ENCODE results near the gene GADL1.

DNA sequence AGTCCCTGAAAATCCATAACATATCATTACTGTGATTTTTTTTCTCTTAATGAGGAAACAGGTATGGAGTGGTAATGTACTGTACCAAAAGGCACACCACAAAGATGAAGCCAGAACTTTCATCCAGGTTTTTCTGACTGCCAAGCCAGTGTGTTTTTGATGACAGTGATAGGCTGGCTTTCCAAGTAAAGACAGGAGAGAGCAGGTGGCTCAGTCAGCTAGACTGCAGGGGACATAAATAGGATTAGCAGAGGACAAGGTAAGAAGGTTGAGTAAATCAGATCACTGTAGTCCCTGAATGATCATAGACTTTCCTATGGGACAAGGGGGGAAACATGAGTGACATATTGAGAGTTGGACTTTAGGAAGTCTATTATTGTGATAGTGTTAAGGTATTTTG lies 127.9 kb downstream of the GADL1 start:
- TF ChIP-seq, protein P1, sequence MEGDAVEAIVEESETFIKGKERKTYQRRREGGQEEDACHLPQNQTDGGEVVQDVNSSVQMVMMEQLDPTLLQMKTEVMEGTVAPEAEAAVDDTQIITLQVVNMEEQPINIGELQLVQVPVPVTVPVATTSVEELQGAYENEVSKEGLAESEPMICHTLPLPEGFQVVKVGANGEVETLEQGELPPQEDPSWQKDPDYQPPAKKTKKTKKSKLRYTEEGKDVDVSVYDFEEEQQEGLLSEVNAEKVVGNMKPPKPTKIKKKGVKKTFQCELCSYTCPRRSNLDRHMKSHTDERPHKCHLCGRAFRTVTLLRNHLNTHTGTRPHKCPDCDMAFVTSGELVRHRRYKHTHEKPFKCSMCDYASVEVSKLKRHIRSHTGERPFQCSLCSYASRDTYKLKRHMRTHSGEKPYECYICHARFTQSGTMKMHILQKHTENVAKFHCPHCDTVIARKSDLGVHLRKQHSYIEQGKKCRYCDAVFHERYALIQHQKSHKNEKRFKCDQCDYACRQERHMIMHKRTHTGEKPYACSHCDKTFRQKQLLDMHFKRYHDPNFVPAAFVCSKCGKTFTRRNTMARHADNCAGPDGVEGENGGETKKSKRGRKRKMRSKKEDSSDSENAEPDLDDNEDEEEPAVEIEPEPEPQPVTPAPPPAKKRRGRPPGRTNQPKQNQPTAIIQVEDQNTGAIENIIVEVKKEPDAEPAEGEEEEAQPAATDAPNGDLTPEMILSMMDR (optimal IDR thresholded peaks at IDR 0.05 in 1 of 3, IDR thresholded peaks at IDR 0.05 in 1 of 3, conservative IDR thresholded peaks at IDR 0.05 in 1 of 3; ENCODE audit: extremely low read depth in 1 of 3, insufficient read depth in 2 of 3, low read length in 3 of 3): no peak
- no peak for TF ChIP-seq EZH2 (IDR thresholded peaks at IDR 0.05; ENCODE audit: low read length)
